Measurements from ENCODE around the gene FILIP1L. TPM values are rescaled to one million over a fixed set of nuclear protein-coding genes. Genes with fewer than 3 reads are reported as not detected.

Gene FILIP1L
- polyA plus RNA-seq, 1 donor (not counting 4 experiments of a cell fraction or from before 2014, with no cell fraction given) = 14.7 TPM

- Histone ChIP-seq H2AFZ (ENCODE audit: control insufficient read depth, low read length) (no peak overlapping the region), H3K9me3 (ENCODE audit: control insufficient read depth, low read depth, low read length) (no peaks in the 10 kb centered on the region), H3K27me3 (ENCODE audit: control insufficient read depth, extremely low read depth, insufficient read depth, low read length) (no peaks in the 10 kb centered on the region), H3K4me3 (ENCODE audit: control insufficient read depth in 2 of 3, extremely low read depth in 1 of 3, insufficient read depth in 2 of 3, low read depth in 1 of 3, low read length in 3 of 3) (no peak overlapping the region), H3K27ac (ENCODE audit: control insufficient read depth, insufficient read depth, low read length) (no peak overlapping the region), H3K79me2 (ENCODE audit: control insufficient read depth, insufficient read depth, low read length) (peaks cover 1% of the 10 kb centered on the region), H4K20me1 (ENCODE audit: control insufficient read depth, extremely low read depth, insufficient read depth, low read length) (no peaks in the 10 kb centered on the region), H3K9me1 (ENCODE audit: control insufficient read depth, extremely low read depth, insufficient read depth, low read length) (no peaks in the 10 kb centered on the region), H3K4me1 (ENCODE audit: control insufficient read depth, extremely low read depth, insufficient read depth, low read length) (peaks cover 30% of the 10 kb centered on the region), H3K9ac (ENCODE audit: control insufficient read depth, extremely low read depth, insufficient read depth, low read length) (no peak overlapping the region), H3K4me2 (ENCODE audit: control insufficient read depth, extremely low read depth, insufficient read depth, low read depth, low read length) (no peak overlapping the region), H3K36me3 (ENCODE audit: control insufficient read depth in 2 of 2, extremely low read depth in 1 of 2, insufficient read depth in 2 of 2, low read length in 2 of 2) (no peaks in the 10 kb centered on the region)
- dilution Hi-C loops (cut with MboI; ENCODE audit: extremely low pct_ligation_motif_present, low sequenced_read_pairs) = no loop called here
- FAIRE-seq (no peak), DNase-seq (ENCODE audit: low read depth, low spot score) (no peak)
- TF ChIP-seq CTCF (optimal IDR thresholded peaks at IDR 0.05 in 1 of 3, IDR thresholded peaks at IDR 0.05 in 1 of 3, conservative IDR thresholded peaks at IDR 0.05 in 1 of 3; ENCODE audit: extremely low read depth in 1 of 3, insufficient read depth in 2 of 3, low read length in 3 of 3) = no peak
- TF ChIP-seq EZH2 (IDR thresholded peaks at IDR 0.05; ENCODE audit: low read length) = no peak
Measured at GRCh38 chr3:99933971-99934750, 180.1 kb downstream of the FILIP1L start.

GRCh38 chr3:99931059-99931458, 183.2 kb downstream of the FILIP1L start:
- DNase-seq (ENCODE audit: low read depth, low spot score) (no peak), FAIRE-seq (no peak)
- Histone ChIP-seq H3K36me3 (ENCODE audit: control insufficient read depth in 2 of 2, extremely low read depth in 1 of 2, insufficient read depth in 2 of 2, low read length in 2 of 2) (no peaks in the 10 kb centered on the region), H2AFZ (ENCODE audit: control insufficient read depth, low read length) (no peak overlapping the region), H3K4me1 (ENCODE audit: control insufficient read depth, extremely low read depth, insufficient read depth, low read length) (peaks cover 39% of the 10 kb centered on the region), H3K79me2 (ENCODE audit: control insufficient read depth, insufficient read depth, low read length) (peaks cover 1% of the 10 kb centered on the region), H3K27ac (ENCODE audit: control insufficient read depth, insufficient read depth, low read length) (no peak overlapping the region), H3K4me2 (ENCODE audit: control insufficient read depth, extremely low read depth, insufficient read depth, low read depth, low read length) (no peak overlapping the region), H3K9me3 (ENCODE audit: control insufficient read depth, low read depth, low read length) (no peaks in the 10 kb centered on the region), H3K4me3 (ENCODE audit: control insufficient read depth in 2 of 3, extremely low read depth in 1 of 3, insufficient read depth in 2 of 3, low read depth in 1 of 3, low read length in 3 of 3) (no peak overlapping the region), H3K27me3 (ENCODE audit: control insufficient read depth, extremely low read depth, insufficient read depth, low read length) (no peaks in the 10 kb centered on the region), H3K9me1 (ENCODE audit: control insufficient read depth, extremely low read depth, insufficient read depth, low read length) (peaks cover 2% of the 10 kb centered on the region), H3K9ac (ENCODE audit: control insufficient read depth, extremely low read depth, insufficient read depth, low read length) (no peak overlapping the region), H4K20me1 (ENCODE audit: control insufficient read depth, extremely low read depth, insufficient read depth, low read length) (no peaks in the 10 kb centered on the region)
- dilution Hi-C loops (cut with MboI; ENCODE audit: extremely low pct_ligation_motif_present, low sequenced_read_pairs) = no loop called here
- no peak for TF ChIP-seq EZH2 (IDR thresholded peaks at IDR 0.05; ENCODE audit: low read length)
- no peak for TF ChIP-seq CTCF (optimal IDR thresholded peaks at IDR 0.05 in 1 of 3, IDR thresholded peaks at IDR 0.05 in 1 of 3, conservative IDR thresholded peaks at IDR 0.05 in 1 of 3; ENCODE audit: extremely low read depth in 1 of 3, insufficient read depth in 2 of 3, low read length in 3 of 3)

All from keratinocyte (primary cell).